PC-3 (cell line): ENCODE data around the gene KHNYN. TPM values are rescaled to one million over a fixed set of nuclear protein-coding genes. Genes with fewer than 3 reads are reported as not detected.

Experiments
- ATAC-seq: fragments of 200-7000 bp; cut with Tn5 transposase; 2 replicates; pipeline ENCODE4 v1.9.1; 2020; ENCODE audit warnings: mild to moderate bottlenecking, moderate library complexity
- BruUV-seq: library from RNA; stranded (reverse); fragments of 400-500 nt; replicated peaks from 2 replicates; lab custom pipeline; 2021; lab: Mats Ljungman, UMichigan
- CTCF ChIA-PET: fragments of 300-600 bp; sonication (Branson Sonifier 250); formaldehyde crosslinking; loops from one replicate; lab custom pipeline; 2022; ENCODE audit warnings: antibody characterized with exemption; lab: Charles Lee
- POLR2A ChIA-PET: fragments of 300-600 bp; sonication (Branson Sonifier 250); formaldehyde crosslinking; loops from one replicate; lab custom pipeline; 2022; ENCODE audit warnings: antibody characterized with exemption; ENCODE audit not compliant: unreplicated experiment; lab: Charles Lee
- DNase-seq: peaks from one replicate; pipeline ENCODE4 v3.0.0-alpha.2; 2015
- H2AFZ ChIP-seq: fragments of 300-600 bp; sonication (generic); 2 replicates; pipeline ENCODE4 v1.6.0; 2016; ENCODE audit warnings: antibody characterized with exemption, low read length
- H3F3A ChIP-seq: fragments of 300-600 bp; sonication (generic); one replicate; pipeline ENCODE4 v1.6.0; 2017; ENCODE audit warnings: antibody characterized with exemption, low read length, control low read depth, mild to moderate bottlenecking; ENCODE audit not compliant: unreplicated experiment
- H3K27ac ChIP-seq: fragments of 300-600 bp; sonication (generic); 2 replicates; pipeline ENCODE4 v1.5.1; 2016; ENCODE audit warnings: mild to moderate bottlenecking, low read length
- H3K27me3 ChIP-seq: fragments of 300-600 bp; sonication (generic); 2 replicates; pipeline ENCODE4 v1.6.1; 2016; ENCODE audit warnings: low read length, mixed read lengths
- H3K36me3 ChIP-seq: fragments of 300-600 bp; sonication (generic); 2 replicates; pipeline ENCODE4 v1.6.1; 2016; ENCODE audit warnings: low read depth, mixed run types, low read length, mixed read lengths
- H3K4me1 ChIP-seq: fragments of 300-600 bp; sonication (generic); 2 replicates; pipeline ENCODE4 v1.5.1; 2016; ENCODE audit warnings: low read length; ENCODE audit not compliant: insufficient read depth
- H3K4me2 ChIP-seq: fragments of 300-600 bp; sonication (generic); 2 replicates; pipeline ENCODE4 v1.6.0; 2016; ENCODE audit warnings: low read length
- H3K4me3 ChIP-seq: fragments of 300-600 bp; sonication (generic); 2 replicates; pipeline ENCODE4 v1.5.1; 2016; ENCODE audit warnings: mild to moderate bottlenecking, low read length, mixed read lengths
- H3K79me2 ChIP-seq: fragments of 300-600 bp; sonication (generic); 2 replicates; pipeline ENCODE4 v1.6.1; 2017; ENCODE audit warnings: low read length, mixed read lengths
- H3K9ac ChIP-seq: fragments of 300-600 bp; sonication (generic); 2 replicates; pipeline ENCODE4 v1.6.0; 2016; ENCODE audit warnings: mild to moderate bottlenecking, low read length
- H3K9me2 ChIP-seq: fragments of 300-600 bp; sonication (generic); replicated peaks from 2 replicates; pipeline ENCODE4 v1.6.1; 2016; ENCODE audit warnings: mixed run types, low read length, mixed read lengths
- H3K9me3 ChIP-seq: fragments of 300-600 bp; sonication (generic); 2 replicates; pipeline ENCODE4 v1.6.1; 2016; ENCODE audit warnings: low read length, mixed read lengths
- H4K20me1 ChIP-seq: fragments of 300-600 bp; sonication (generic); 2 replicates; pipeline ENCODE4 v1.6.1; 2016; ENCODE audit warnings: low read length, mixed read lengths
- CTCF ChIP-seq: fragments of 300-600 bp; sonication (generic); conservative IDR thresholded peaks from 2 replicates; pipeline ENCODE4 v1.5.1; 2017; ENCODE audit warnings: antibody characterized with exemption, low read depth, mild to moderate bottlenecking, low read length
- EZH2 ChIP-seq: fragments of 300-600 bp; sonication (generic); IDR thresholded peaks from one replicate; pipeline ENCODE4 v1.6.1; 2017; ENCODE audit warnings: antibody characterized with exemption, mild to moderate bottlenecking, low read length; ENCODE audit not compliant: unreplicated experiment
- EZH2phosphoT487 ChIP-seq: fragments of 300-600 bp; sonication (generic); IDR thresholded peaks from 2 replicates; pipeline ENCODE4 v1.6.1; 2018; ENCODE audit warnings: mild to moderate bottlenecking, antibody characterized with exemption, low read length, borderline replicate concordance
- intact Hi-C: fragments of 100-400 bp; cut with micrococcal nuclease; formaldehyde crosslinking; loops from 2 replicates; pipeline ENCODE4 v1.9.0; 2023
- total RNA-seq: library from RNA; depleted of rRNA; stranded (reverse); fragments of >200 nt; gene quantifications from 2 replicates; pipeline ENCODE4 v1.2.3, GENCODE V29; 2014

Gene KHNYN
- total RNA-seq, 1 experiment from 2014 or later = 51.6 TPM

GRCh38 chr14:24441485-24441884 lies 11.7 kb downstream of the KHNYN start:
- H3K36me3 ChIP-seq = peaks cover 18% of the 10 kb centered on the region; the same call in 1 of the 2 replicates
- ATAC-seq (no peak), DNase-seq (no peak)
- H3K27me3 ChIP-seq = no peaks in the 10 kb centered on the region
- peak overlapping the region; percentile 97 for H3K9ac ChIP-seq
- no peaks in the 10 kb centered on the region for H4K20me1 ChIP-seq
- no peaks in the 10 kb centered on the region for H3K9me3 ChIP-seq
- H3K4me3 ChIP-seq = peak overlapping the region; percentile 84
- ChIA-PET POLR2A (interaction anchor here (0.5 to 0.8 kb wide), 8 partner anchors 8 to 229 kb away, joined by 3 to 7 read pairs (median 4); partner anchors contain the start of genes CBLN3 and KHNYN), CTCF (interaction anchor here (0.6 to 1.8 kb wide), 4 partner anchors 10 to 199 kb away, joined by 3 to 11 read pairs (median 3); partner anchors contain the start of gene TINF2)
- no TSS peak for BruUV-seq
- no peak overlapping the region for H2AFZ ChIP-seq
- peaks cover 28% of the 10 kb centered on the region for H3K79me2 ChIP-seq
- H3K4me1 ChIP-seq = peaks cover 11% of the 10 kb centered on the region
- H3K4me2 ChIP-seq = peak overlapping the region; percentile 97
- no peaks in the 10 kb centered on the region for H3F3A ChIP-seq
- peak overlapping the region; percentile 97 for H3K27ac ChIP-seq
- H3K9me2 ChIP-seq = no peaks in the 10 kb centered on the region
- TF ChIP-seq CTCF (no peak), EZH2phosphoT487 (no peak), EZH2 (no peak)
- intact Hi-C loops = loop anchor here (5.0 kb wide), 1 partner anchor 236 kb away; no protein-coding TSS in a partner anchor

DNA sequence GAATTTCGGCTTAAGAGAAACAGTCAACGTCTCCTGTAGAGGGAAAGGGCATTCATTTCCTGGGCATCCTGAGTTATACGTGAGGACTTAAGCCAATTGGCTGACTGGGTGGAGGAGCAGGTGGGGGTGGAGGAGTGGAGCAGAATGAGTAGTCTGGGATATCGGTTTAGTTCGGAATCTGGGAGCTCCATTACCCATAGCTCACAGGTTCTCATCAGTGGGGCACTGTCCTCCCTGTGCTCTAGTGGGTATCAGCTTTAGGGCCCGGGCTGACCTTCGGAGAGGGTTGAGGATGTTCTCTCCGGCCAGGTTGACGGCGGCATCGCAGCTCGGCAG lies 12.1 kb downstream of the KHNYN start:
- intact Hi-C loops = loop anchor here (2.0 to 5.0 kb wide), 2 partner anchors 75 to 235 kb away; no protein-coding TSS in a partner anchor
- Histone ChIP-seq H3K79me2 (peaks cover 28% of the 10 kb centered on the region), H3K9ac (peak overlapping the region; percentile 97), H3K4me3 (peak overlapping the region; percentile 84), H2AFZ (peak overlapping the region; percentile 87; the same call in 1 of the 2 replicates), H3K9me2 (no peaks in the 10 kb centered on the region), H3K4me1 (peaks cover 10% of the 10 kb centered on the region), H3K9me3 (no peaks in the 10 kb centered on the region), H3K27ac (peak overlapping the region; percentile 97), H3K27me3 (no peaks in the 10 kb centered on the region), H3K4me2 (peak overlapping the region; percentile 97), H4K20me1 (no peaks in the 10 kb centered on the region), H3F3A (no peaks in the 10 kb centered on the region), H3K36me3 (peaks cover 17% of the 10 kb centered on the region; the same call in 1 of the 2 replicates)
- ChIA-PET POLR2A (interaction anchor here (0.5 to 0.8 kb wide), 7 partner anchors 8 to 230 kb away, joined by 3 to 5 read pairs (median 3); partner anchors contain the start of genes CBLN3 and KHNYN), CTCF (interaction anchor here (0.6 to 1.8 kb wide), 3 partner anchors 10 to 199 kb away, joined by 3 to 11 read pairs (median 3); partner anchors contain the start of gene TINF2)
- no peak for TF ChIP-seq EZH2
- no peak for TF ChIP-seq CTCF
- TF ChIP-seq EZH2phosphoT487 = no peak
- DNase-seq (peak; percentile 46), ATAC-seq (peak; percentile 42)
- no TSS peak for BruUV-seq
